HL-60/S4 (cell line): Measurements from ENCODE around the gene DAGLA.

Experiments used
- in situ Hi-C: fragments of 300-500 bp; cut with MboI; formaldehyde crosslinking; loops from 2 replicates; pipeline ENCODE4 v1.14.3; 2022; ENCODE audit warnings: low sequenced_read_pairs

Gene DAGLA

DNA sequence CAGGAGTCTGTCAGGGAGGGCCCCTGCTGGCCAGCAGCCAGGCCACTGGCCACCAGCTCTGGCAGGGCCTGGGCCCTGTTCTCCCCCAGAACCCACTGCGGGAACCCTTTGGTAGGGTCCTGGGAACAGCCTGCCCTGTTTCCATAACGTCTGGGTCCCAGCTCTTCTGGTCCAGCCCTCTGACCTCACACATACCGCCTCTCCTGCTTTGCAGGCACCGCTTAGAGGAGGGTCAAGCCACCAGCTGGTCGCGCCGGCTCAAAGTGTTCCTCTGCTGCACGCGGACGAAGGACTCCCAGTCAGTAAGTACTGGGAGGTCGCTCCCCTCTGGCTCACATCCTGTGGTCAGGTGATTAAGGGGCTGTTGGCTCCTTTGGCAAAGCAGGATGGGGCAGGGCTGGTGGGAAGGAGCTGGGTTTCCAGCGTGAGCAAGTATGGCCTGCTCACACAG is 45.6 kb downstream of the DAGLA start:
- in situ Hi-C loops, result no loop called here

DNA sequence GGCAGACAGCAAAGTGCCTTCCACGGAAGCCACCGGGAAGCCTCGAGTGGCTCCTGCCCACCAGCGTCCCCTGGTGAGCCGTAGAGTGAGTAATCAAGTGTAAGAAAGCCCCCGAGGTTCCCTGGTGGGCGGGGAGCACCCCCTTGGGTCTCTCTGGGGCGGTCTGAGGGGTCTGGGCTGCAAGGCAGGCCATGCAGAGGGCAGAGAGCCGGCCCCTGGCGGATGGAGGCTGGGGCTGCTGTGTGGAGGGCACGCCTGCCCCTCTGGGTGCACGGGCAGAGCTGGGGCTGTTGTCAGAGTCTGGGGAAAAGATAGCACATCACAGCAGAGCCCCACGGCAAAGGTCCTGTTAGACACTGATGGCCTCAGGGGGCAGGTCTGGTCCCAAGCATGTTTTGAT is 46.6 kb downstream of the DAGLA start:
- in situ Hi-C loops, result no loop called here

DNA sequence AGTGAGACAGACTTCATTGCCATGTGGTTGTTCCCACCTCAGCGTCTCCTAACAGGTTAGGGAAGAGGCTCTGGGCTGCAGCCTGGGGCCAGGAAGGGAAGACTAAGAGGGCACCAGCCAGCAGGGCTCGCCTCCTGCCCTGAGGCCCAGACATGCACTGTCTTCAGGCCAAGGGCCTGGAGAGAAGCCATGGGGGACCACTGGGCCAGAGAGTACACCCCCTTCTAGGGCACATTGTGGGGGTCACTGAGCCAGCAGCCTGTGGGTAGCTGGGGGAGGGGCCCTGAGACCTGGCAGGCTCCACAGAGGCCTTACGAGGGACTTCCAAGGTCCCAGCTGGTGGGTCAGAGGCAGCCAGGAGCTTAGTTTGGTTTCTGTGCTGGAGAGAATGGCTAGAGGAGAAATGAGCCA is 47.2 kb downstream of the DAGLA start:
- in situ Hi-C loops, result no loop called here

DNA sequence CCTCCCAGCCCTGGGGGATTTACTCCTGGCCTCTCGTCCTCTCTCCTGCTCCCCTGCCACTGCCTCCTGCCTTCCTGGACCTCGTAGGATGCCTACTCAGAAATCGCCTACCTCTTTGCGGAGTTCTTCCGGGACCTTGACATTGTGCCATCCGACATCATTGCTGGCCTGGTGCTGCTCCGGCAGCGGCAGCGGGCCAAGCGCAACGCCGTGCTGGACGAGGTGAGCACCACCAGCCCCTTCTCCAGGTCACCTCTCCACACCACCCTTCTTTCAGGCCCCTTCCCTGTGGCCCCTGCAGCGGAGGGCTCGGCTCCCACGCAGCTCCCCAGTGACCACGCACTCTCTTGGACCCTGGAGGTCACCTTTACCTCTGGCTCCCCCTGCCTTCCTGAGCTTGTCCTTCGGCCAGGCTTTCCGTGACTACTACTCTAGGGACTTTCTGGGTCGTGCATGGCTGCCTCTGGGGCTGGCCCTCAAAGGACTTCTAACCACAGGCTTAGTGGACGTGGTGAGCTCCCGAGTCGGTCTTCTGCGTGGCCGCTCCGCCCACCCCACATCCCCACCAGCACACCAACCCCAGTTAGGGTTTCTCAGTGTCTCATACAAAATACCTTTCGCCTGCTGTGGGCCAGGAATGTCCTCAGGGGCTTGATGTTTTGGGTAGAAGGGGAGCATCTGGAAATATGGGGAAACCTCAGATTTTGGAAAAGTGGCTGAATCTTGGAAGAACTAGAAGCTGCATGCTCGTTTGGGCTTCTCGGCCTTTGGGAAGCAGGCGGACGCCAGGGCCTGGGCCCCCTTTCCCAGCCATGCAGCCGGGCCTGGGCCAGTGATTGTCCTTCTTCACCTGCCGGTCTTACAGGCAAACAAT is 48.1 kb downstream of the DAGLA start:
- in situ Hi-C loops, result no loop called here

DNA sequence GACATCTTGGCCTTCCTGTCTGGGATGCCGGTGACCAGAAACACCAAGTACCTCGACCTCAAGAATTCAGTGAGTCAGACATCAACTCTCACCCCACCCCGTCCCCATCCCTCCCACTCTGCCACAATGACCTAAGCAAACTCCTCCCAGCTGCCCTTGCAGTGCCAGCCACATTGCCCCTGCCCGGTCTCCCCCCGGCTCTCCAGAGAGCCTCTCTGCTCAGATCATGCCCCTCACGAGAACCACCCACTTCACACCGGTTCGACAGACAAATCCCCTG is 48.7 kb downstream of the DAGLA start:
- in situ Hi-C loops, result no loop called here

DNA sequence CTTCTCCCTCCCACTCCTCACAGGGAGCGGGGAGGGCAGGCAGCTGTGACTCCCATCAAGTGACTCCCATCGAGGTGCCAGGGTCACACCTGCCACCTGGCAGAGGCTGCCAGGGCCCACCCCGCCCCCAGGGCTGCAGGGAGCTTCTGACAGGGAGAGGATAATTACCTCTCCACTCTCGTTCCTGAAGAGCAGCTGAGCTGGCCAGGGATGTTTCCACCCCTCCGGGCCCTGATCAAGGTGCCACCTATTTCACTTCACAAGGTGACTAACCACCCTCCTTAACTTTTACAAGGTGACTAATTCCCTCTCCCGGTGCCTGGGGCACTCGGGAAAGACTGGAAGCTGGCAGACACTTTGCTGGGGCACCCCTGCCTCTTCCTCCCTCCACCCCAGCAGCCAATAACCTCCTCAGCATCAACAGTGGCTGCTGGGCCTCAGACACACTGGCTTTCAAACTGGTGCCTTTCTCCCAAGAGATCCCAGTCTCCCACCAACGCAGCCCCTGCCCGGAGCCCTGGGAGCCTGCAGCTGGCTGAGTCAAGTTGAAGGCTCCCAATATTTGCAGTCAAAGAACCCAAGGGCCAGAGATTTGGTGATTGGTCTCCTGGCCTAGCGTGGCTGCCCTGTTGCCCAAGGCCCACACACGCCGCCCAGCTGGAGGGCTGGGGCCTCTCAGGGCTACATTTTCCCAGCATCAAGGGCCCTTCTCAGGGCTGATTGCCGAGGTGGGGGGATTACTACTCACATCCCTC is 50.2 kb downstream of the DAGLA start:
- in situ Hi-C loops, result no loop called here

DNA sequence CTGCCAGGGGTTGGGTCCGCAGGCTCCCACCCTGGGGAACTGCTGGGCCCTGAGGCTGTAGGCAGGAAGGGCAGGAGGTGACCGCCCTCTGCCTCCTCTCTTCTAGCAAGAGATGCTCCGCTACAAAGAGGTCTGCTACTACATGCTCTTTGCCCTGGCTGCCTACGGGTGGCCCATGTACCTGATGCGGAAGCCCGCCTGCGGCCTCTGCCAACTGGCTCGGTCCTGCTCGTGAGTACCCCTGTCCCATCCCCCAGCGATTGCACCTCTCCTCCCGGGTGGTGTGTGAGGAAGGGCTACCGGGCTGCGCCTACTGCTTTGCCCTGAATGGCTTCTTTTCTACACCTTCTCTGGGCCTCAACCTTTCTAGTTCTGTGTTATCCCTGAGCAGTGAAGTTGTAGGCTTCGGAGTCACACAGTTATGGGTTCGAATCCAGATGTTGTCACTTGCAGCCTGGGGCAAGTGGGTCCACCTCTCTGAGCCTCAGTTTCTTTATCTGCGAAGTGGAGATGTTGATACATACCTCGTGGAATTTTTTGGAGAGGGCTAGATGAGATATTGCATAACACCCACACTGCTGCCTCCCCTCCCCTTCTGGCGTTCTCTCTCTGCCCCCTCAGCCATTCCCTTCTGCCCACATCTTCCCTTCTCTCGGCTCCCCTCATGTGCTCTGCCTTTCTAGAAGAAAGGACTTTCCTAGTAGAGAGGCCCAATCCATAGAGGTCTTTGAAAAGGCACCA is 51.2 kb downstream of the DAGLA start:
- in situ Hi-C loops, result no loop called here

DNA sequence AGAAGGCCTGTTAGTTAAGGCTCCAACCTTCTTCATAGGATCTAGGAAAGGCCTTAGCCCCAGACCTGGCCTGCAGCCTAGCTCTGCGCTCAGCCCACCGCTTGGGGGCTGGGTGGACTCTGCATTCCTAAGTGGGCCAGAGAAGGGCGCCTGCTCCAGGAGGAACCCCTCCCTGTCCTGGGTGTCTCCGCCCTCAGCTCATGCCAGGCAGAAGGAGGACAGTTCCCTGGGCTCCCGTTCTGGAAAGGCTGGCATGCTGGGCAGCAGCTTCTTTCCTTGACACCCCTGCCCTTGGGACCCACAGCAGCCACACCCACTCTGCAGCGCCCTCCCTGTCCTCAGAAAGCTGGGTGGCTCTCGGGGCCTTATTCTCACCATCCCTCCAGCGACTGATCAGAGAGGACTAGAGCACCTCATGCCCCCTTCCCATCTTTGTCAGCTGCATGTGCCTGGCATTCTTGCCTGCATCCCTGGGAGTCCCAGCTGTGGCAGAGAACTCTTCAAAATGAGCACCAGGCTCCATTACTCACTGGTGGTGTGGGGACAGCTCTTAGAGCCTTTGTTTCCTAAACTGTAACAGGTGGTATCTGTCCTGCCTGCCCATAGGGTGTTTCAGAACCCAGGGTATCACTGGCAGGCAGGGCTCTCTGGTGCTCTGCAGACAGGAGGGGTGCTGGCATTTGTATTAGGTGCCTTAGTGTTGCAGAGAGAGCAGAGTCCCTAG is 51.9 kb downstream of the DAGLA start:
- in situ Hi-C loops, result no loop called here

DNA sequence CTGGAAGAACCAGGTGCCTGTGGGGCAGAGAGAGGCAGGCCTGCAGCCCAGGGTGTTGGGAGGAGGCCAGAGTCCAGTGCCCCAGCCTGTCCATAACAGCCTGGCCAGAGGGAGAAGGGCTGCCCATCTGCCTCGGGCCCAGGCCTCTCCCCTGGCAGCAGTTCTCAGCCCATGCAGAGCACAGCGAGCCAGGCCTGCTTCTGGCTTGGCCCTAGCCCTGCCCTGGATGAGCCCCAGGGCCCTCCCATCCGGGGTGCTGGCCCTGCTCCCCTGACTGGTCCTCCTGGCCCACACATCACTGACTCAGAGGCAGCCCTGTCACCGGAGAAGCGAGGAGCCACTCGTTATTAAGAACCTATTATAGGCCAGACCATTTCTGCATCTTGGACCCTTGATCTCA is 52.5 kb downstream of the DAGLA start:
- in situ Hi-C loops, result no loop called here

DNA sequence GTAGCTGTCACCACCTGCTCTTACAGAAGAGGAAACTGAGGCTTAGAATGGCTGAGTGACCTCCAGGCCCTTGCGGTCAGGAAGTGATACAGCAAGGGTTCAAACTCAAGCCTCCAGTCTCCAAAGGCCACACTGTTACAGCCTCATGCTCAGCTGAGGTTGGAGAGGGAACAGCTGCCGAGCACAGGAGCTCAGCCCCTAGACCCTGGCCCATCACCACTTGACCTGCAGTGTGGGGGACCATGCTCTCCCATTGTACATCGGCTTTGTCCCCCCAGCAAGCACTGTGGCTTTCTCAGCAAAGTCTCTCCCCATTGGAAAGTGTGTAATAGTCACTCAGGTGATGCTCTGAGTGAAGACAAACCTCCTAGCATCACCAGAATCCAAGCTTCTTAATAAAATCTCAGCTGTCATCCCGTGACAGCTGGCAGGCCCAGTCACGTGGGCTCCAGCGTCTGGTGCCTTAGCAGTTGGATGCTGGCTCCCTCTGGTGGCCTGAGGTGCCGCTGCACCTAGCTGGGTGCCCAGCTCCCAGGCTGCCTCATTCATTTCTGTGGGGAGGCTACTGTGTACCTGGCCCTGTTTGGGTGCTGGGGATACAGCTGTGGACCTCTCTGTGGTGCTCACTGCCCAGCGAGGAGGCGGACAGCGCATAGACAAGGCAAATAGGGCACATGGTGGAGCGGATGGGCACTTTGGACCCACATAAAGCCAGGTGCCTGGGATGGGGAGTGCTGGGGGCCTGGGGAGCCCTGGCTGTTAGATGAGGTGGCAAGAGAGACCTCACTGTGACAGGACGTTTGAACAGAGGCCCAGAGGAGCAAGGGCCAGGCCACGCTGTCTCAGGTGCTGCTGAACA is 53.2 kb downstream of the DAGLA start:
- in situ Hi-C loops, result no loop called here

DNA sequence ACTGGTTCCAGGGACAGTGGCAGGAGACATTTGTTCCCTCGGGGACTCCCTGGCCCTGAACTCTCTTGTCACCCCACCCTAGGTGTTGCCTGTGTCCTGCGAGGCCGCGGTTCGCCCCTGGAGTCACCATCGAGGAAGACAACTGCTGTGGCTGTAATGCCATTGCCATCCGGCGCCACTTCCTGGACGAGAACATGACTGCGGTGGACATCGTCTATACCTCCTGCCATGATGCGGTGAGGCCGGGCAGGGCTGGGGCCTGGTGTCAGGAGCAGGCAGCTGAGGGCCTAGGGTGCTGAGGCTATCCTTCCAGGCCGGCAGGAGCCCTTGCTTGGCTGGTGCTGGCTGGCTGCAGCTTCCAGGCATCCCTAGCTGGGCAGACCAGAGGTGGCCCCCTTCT is 54.6 kb downstream of the DAGLA start:
- in situ Hi-C loops, result no loop called here

DNA sequence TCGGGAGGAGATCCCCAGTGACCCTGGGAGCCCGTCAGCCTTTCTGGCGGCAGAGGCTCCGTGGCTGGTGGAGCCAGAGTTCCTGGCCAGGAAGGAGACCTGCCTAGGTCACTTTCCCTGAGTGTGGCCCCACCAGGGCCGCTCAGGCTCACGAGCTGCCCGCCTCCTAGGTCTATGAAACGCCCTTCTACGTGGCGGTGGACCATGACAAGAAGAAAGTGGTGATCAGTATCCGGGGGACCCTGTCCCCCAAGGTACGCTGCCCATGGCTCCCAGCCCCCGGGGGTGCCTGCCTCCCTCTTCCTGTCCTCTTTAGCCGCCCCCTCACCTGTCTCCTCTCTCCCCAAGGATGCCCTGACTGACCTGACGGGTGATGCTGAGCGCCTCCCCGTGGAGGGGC is 55.2 kb downstream of the DAGLA start:
- in situ Hi-C loops, result no loop called here

DNA sequence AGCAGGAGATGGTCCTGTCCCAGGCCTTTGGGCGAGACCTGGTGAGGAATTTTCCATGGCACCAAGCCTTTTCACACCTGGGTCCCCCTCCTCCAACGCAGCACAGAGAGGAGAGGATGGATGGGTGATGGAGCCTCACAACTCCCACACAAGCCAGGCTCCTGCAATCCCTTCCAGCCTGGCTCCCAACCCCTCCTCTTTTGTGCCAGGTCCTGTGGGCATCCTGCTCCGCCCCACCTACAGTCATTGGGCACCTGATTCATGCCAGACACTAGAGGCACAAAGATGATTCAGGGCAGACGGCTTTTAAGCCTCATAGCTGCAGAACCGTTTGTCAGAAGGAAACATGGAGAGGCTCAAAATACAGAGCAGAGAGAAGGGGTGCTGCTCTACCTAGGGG is 56.1 kb downstream of the DAGLA start:
- in situ Hi-C loops, result no loop called here

DNA sequence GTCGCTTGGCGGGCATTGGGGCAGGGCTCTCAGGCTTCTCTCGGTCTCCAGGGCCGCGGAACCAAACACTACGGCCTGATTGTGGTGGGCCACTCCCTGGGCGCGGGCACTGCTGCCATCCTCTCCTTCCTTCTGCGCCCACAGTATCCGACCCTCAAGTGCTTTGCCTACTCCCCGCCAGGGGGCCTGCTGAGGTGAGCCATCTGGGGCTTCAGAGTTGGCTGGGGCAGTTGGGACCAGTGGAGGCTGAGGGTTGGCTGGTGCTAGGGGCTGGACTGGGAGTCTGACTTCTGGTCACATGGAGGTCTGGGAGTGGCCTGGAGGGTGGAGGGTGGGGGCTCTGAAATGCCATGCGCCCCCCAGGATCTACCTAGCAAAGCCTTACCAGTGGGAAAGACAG is 56.9 kb downstream of the DAGLA start:
- in situ Hi-C loops, result no loop called here

DNA sequence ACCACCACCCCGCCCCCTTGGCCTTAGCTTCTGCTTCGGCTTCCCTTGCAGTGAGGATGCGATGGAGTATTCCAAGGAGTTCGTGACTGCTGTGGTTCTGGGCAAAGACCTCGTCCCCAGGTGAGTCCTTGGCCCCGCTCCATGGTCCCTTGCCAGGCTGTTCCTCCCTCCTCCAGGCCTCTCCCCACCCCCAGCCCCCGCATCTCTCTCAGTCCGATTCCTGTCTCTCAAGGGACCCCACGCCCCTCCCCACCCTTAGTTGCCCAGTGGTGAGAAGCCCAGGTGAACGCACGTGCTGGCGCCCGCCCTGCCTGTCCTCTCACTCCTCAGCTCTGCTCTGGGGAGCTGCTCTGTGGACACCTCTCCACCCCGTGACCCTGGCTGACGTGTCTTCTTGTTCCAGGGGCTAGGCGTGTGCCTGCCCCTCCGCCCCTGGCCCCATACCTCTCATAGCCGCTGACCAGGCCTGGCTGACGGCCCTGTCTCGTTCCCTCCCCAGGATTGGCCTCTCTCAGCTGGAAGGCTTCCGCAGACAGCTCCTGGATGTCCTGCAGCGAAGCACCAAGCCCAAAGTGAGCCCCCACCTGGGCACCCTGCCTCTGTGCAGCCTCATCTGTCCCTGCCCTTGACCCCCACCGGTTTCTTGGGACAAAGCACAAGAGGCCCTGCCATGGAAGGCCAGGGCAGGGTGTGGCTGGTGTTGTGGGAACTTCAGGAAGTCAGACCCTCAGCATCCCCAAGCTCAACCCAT is 57.6 kb downstream of the DAGLA start:
- in situ Hi-C loops, result no loop called here

DNA sequence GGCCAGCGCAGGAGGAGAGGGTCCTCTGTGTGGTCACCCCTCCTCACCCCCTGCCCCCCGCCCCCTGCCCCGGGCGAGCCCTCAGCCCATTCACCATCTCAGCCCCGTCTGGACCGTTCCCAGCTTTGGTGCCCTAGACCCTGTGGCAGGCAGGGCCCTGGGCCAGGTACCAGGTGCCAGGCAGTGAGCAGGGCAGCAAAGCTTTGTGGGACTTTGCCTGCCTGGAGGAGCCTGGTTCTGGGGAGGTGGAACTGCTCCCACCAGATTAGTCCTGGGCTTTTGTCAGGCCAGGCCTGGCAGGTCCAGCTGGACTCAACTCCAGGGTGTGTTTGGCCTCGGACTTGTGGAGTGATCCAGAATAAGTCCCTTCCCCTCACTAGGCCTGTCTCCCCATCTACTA is 58.6 kb downstream of the DAGLA start:
- in situ Hi-C loops, result no loop called here

DNA sequence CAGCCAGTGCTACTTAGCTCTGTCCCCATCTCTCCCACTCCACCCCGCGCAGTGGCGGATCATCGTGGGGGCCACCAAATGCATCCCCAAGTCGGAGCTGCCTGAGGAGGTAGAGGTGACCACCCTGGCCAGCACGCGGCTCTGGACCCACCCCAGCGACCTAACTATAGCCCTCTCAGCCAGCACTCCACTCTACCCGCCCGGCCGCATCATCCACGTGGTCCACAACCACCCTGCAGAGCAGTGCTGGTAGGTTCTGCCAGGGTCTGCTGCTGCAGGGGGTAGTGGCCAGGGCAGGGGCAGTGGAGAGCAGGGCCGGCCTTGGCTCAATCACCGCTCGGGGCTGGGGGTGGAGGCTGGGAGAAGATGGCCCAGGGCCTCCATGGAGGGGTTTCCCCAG is 59.2 kb downstream of the DAGLA start:
- in situ Hi-C loops, result no loop called here

DNA sequence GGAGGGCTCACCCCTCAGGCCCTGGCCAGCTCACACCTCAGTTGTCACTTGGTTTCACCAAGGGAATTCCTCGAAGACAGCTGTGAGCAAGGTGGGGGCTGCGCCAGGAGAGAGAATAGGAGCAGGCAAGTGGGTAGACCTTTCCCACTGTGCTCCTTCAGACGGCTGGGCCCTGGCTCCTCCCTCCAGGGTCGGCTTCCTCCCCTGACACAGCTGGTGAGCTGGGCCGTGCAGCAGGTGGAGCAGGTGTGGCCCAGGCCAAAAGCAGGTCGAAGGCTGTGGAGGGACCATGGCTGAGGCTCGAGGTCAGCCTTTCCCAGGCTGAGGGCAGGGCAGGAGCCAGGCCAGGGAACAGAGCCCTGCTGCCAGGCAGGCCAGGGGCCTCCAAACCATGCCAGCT is 59.8 kb downstream of the DAGLA start:
- in situ Hi-C loops, result loop anchor here (5.0 kb wide), 1 partner anchor 63 kb away; no protein-coding TSS in a partner anchor

DNA sequence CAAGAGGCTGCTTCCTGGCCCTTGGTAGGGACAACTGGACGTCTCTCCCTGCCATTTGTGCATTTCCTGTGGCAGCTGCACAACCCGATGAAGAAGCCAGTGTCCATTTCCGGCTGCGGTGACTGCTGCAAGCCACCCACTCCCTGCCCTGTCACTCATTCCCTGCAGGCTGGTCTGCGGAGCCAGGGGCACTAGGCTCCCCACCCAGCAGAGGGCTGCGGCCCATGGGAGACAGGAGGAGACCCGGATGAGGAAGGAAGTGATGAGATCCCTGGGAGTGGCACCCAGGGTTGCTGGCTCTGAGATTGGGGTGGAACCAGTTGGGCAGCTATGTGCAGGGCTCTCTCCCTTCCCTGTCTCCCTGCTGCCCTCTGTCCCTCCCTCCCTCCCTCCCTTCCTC is 62.2 kb downstream of the DAGLA start:
- in situ Hi-C loops, result loop anchor here (5.0 kb wide), 1 partner anchor 65 kb away; no protein-coding TSS in a partner anchor
